IMR-90 (cell line): ENCODE data around the gene CHMP1B.
A peak's percentile ranks its signal among the peaks of the same experiment; 100 is the strongest.

Source experiments
- BHLHE40 ChIP-seq: fragments of 150-350 bp; IDR thresholded peaks from 2 replicates; pipeline ENCODE4 v1.6.1; 2016; ENCODE audit warnings: mild to moderate bottlenecking, low read depth, low read length
- CEBPB ChIP-seq: IDR thresholded peaks from 2 replicates; pipeline ENCODE4 v1.6.1; 2012; ENCODE audit warnings: low read depth, low read length, improper control_type of control experiment
- CHD1 ChIP-seq: IDR thresholded peaks from 2 replicates; pipeline ENCODE4 v1.6.1; 2012; ENCODE audit warnings: low read depth, low read length, improper control_type of control experiment
- FOS ChIP-seq: fragments of 150-350 bp; IDR thresholded peaks from 2 replicates; pipeline ENCODE4 v1.6.1; 2016; ENCODE audit warnings: low read depth, low read length
- MAFK ChIP-seq: IDR thresholded peaks from 2 replicates; pipeline ENCODE4 v1.6.1; 2012; ENCODE audit warnings: low read depth, low read length, improper control_type of control experiment
- MAZ ChIP-seq: IDR thresholded peaks from 2 replicates; pipeline ENCODE4 v1.6.1; 2012; ENCODE audit warnings: low read depth, mild to moderate bottlenecking, low read length, improper control_type of control experiment, moderate library complexity, borderline replicate concordance
- POLR2A ChIP-seq: IDR thresholded peaks from 2 replicates; pipeline ENCODE4 v1.6.1; 2012; ENCODE audit warnings: mild to moderate bottlenecking, low read depth, low read length
- RAD21 ChIP-seq: IDR thresholded peaks from 2 replicates; pipeline ENCODE4 v1.6.1; 2012; ENCODE audit warnings: low read length, improper control_type of control experiment
- RCOR1 ChIP-seq: IDR thresholded peaks from 2 replicates; pipeline ENCODE4 v1.6.1; 2012; ENCODE audit warnings: mild to moderate bottlenecking, low read length, improper control_type of control experiment; ENCODE audit not compliant: insufficient replicate concordance
- SMC3 ChIP-seq: fragments of 150-350 bp; IDR thresholded peaks from 2 replicates; pipeline ENCODE4 v1.6.1; 2016; ENCODE audit warnings: low read depth, mild to moderate bottlenecking, antibody characterized with exemption, low read length, moderate library complexity
- TF ChIP-seq, protein P1 (sequence below): conservative IDR thresholded peaks from 2 replicates; pipeline ENCODE4 v1.5.1; 2012; ENCODE audit warnings: mild to moderate bottlenecking, low read depth, low read length, improper control_type of control experiment
- TF ChIP-seq, protein P2 (sequence below): fragments of 150-350 bp; IDR thresholded peaks from 2 replicates; pipeline ENCODE4 v1.6.1; 2016; ENCODE audit warnings: low read depth, mild to moderate bottlenecking, low read length, moderate library complexity, borderline replicate concordance
- TF ChIP-seq, protein P3 (sequence below): fragments of 150-350 bp; IDR thresholded peaks from 2 replicates; pipeline ENCODE4 v1.6.1; 2017; ENCODE audit warnings: mild to moderate bottlenecking, antibody characterized with exemption, low read length, low read depth

- TF ChIP-seq, protein P1, sequence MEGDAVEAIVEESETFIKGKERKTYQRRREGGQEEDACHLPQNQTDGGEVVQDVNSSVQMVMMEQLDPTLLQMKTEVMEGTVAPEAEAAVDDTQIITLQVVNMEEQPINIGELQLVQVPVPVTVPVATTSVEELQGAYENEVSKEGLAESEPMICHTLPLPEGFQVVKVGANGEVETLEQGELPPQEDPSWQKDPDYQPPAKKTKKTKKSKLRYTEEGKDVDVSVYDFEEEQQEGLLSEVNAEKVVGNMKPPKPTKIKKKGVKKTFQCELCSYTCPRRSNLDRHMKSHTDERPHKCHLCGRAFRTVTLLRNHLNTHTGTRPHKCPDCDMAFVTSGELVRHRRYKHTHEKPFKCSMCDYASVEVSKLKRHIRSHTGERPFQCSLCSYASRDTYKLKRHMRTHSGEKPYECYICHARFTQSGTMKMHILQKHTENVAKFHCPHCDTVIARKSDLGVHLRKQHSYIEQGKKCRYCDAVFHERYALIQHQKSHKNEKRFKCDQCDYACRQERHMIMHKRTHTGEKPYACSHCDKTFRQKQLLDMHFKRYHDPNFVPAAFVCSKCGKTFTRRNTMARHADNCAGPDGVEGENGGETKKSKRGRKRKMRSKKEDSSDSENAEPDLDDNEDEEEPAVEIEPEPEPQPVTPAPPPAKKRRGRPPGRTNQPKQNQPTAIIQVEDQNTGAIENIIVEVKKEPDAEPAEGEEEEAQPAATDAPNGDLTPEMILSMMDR = no peak
- TF ChIP-seq MAFK (no peak), POLR2A (no peak), FOS (no peak), CEBPB (no peak), CHD1 (peak; percentile 98; the same call in 1 of the 2 replicates), SMC3 (no peak), RAD21 (no peak), MAZ (no peak), RCOR1 (no peak), BHLHE40 (no peak)
- TF ChIP-seq, protein P2, sequence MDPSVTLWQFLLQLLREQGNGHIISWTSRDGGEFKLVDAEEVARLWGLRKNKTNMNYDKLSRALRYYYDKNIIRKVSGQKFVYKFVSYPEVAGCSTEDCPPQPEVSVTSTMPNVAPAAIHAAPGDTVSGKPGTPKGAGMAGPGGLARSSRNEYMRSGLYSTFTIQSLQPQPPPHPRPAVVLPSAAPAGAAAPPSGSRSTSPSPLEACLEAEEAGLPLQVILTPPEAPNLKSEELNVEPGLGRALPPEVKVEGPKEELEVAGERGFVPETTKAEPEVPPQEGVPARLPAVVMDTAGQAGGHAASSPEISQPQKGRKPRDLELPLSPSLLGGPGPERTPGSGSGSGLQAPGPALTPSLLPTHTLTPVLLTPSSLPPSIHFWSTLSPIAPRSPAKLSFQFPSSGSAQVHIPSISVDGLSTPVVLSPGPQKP = no peak
- TF ChIP-seq, protein P3, sequence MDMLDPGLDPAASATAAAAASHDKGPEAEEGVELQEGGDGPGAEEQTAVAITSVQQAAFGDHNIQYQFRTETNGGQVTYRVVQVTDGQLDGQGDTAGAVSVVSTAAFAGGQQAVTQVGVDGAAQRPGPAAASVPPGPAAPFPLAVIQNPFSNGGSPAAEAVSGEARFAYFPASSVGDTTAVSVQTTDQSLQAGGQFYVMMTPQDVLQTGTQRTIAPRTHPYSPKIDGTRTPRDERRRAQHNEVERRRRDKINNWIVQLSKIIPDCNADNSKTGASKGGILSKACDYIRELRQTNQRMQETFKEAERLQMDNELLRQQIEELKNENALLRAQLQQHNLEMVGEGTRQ = peak; percentile 23; the same call in 1 of the 2 replicates
Observed at GRCh38 chr18:11851806-11852337, 659 bp downstream of the CHMP1B start.
